Esophagus squamous epithelium (tissue), 5 donors: ENCODE data around the gene UNC5C. TPM values are rescaled to one million over a fixed set of nuclear protein-coding genes. Genes with fewer than 3 reads are reported as not detected.

ENCODE experiments used
- DNase-seq: peaks from one replicate; lab custom pipeline; 2025; lab: John Stamatoyannopoulos, UW
- H3K27ac ChIP-seq, 4 donors: fragments of 200-600 bp; sonication (generic); one replicate each; pipeline ENCODE4 v1.5.1; 2016 to 2019; ENCODE audit warnings: mild to moderate bottlenecking in 1 of 4
- H3K27me3 ChIP-seq, 4 donors: fragments of 200-600 bp; sonication (generic); 1 replicate in 3 of 4; 2 replicates in 1 of 4; pipeline versions ENCODE4 v1.5.1 to v1.6.0; 2017 to 2021; ENCODE audit warnings: antibody characterized with exemption in 1 of 4
- H3K36me3 ChIP-seq, 3 donors: fragments of 200-600 bp; sonication (generic); one replicate each; pipeline ENCODE4 v1.5.1; 2016 to 2019
- H3K4me1 ChIP-seq, 3 donors: fragments of 200-600 bp; sonication (generic); one replicate each; pipeline ENCODE4 v1.5.1; 2017 to 2019
- H3K4me3 ChIP-seq, 4 donors: fragments of 200-600 bp; sonication (generic); 1 replicate in 3 of 4; 2 replicates in 1 of 4; pipeline ENCODE4 v1.5.1; 2016 to 2019; ENCODE audit warnings: mild to moderate bottlenecking in 2 of 4, moderate library complexity in 1 of 4
- H3K9me3 ChIP-seq, 3 donors: fragments of 200-600 bp; sonication (generic); one replicate each; pipeline ENCODE4 v1.5.1; 2016 to 2019
- CTCF ChIP-seq, 6 experiments: fragments of 450-650 bp in 4 of 6; fragments of 200-600 bp in 2 of 6; sonication (generic) in 2 of 6; IDR thresholded peaks; one replicate each; pipeline ENCODE4 v1.5.1; 2016 to 2019; ENCODE audit warnings: antibody characterized with exemption in 6 of 6, mild to moderate bottlenecking in 4 of 6, moderate library complexity in 4 of 6
- POLR2A ChIP-seq, 4 donors: fragments of 450-650 bp; IDR thresholded peaks; one replicate each; pipeline ENCODE4 v1.6.1; 2017; ENCODE audit warnings: antibody characterized with exemption in 4 of 4, mild to moderate bottlenecking in 4 of 4, moderate library complexity in 3 of 4
- WGBS, 2 donors: methylation state at CpG; one replicate each; pipeline ENCODE4 v1.1.5; 2018; 5-methylcytosine and 5-hydroxymethylcytosine counted together
- intact Hi-C: fragments of 100-400 bp; cut with DNase I; formaldehyde crosslinking; loops from one replicate; pipeline ENCODE4 v1.15.0; 2022
- total RNA-seq, 4 donors: library from RNA; depleted of rRNA; stranded (reverse); fragments of >200 nt; gene quantifications; one replicate each; pipeline ENCODE4 v1.1.0, GENCODE V29; 2016
- donor health status: DM: yes; HTN: yes; CAD: no.

The UNC5C gene
- total RNA-seq, 4 donors from 2014 or later: 0.11 to 0.95 (median 0.36) TPM

DNA sequence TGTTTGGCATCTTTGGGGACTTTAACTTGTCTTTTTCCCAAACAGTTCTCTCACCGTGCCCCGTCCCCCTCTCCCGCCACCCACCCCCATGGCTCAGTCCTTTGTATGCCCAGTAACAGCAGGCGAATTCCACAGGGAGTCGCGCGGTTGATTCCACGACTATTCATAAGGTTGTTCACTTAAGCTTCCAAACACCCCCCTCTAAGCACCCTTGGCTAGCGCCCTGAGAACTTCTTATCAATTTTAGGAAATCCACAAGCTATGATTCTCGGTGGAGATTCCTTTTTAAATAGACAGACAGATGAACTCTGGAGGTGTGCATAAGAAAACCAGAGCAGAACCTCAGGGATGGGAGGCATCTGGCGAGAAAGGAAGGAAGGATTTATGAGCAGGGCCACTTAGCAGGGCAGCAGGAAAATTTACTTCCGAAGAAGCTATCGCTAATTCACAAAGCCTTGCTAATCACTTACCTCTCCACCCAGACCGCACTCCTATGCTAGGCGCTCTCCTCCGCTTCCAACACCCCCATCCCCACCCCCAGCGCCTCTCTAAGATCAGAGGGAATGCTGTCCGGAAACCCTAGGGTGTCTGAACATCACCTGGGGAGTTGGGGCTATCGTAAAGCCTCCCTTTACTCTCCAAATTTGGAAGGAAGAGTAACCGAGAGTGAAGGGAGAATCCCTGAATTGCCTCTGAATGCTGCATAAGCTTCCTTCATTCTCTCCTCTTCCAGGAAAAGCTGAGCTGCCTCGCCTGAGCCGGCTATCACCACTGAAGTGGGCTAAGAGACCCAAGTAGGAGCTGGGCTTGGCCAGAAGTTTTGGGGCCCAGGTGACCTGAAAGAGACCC lies 1.7 kb downstream of the UNC5C start:
- peak overlapping the region; percentile 25 to 64 (median 48) for H3K4me3 ChIP-seq
- H3K4me1 ChIP-seq: peaks cover 0 to 32% (median 4%) of the 10 kb centered on the region in 3 donors
- intact Hi-C loops: no loop called here
- 23 to 26% methylated on average over 16 to 21 of the region's 22 CpGs for WGBS, 2 donors
- H3K27me3 ChIP-seq: peaks cover 0 to 63% (median 0%) of the 10 kb centered on the region in 4 donors
- peak overlapping the region in 3 of 4 donors; percentile 60 to 86 (median 84) for H3K27ac ChIP-seq
- H3K9me3 ChIP-seq: no peaks in the 10 kb centered on the region
- no peaks in the 10 kb centered on the region for H3K36me3 ChIP-seq
- no peak for TF ChIP-seq CTCF (IDR thresholded peaks at IDR 0.05)
- no peak for TF ChIP-seq POLR2A (IDR thresholded peaks at IDR 0.05)
- no peak for DNase-seq

DNA sequence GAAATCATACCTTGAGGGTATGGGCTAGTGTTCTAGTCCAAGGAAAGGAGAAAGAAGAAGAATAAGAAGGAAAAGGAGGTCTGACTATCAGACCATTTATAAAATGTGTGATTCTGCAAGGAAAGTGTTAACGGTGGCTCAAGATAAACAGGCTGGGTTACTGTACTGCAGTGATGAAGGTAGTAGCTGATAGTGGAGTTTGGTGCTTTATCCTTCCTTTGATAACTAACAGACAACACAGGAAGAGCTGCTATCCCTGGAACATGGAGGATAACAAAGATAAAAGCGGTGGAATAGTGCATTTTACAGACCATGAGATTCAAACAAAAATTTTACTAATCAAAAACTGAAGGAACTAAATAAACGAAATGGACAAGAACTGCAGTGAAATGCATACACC lies 2.6 kb downstream of the UNC5C start:
- Histone ChIP-seq H3K36me3 (no peaks in the 10 kb centered on the region), H3K4me3 (peak overlapping the region in 2 of 4 donors; percentile 55 to 64), H3K27me3 (peaks cover 0 to 56% (median 0%) of the 10 kb centered on the region in 4 donors), H3K4me1 (peaks cover 0 to 32% (median 4%) of the 10 kb centered on the region in 3 donors), H3K27ac (peak overlapping the region in 1 of 4 donors; percentile 3), H3K9me3 (no peaks in the 10 kb centered on the region)
- DNase-seq: no peak
- 27 to 28% methylated on average over 3 of the region's 3 CpGs for WGBS, 2 donors
- intact Hi-C loops: no loop called here
- TF ChIP-seq POLR2A (IDR thresholded peaks at IDR 0.05): no peak
- TF ChIP-seq CTCF (IDR thresholded peaks at IDR 0.05): no peak

DNA sequence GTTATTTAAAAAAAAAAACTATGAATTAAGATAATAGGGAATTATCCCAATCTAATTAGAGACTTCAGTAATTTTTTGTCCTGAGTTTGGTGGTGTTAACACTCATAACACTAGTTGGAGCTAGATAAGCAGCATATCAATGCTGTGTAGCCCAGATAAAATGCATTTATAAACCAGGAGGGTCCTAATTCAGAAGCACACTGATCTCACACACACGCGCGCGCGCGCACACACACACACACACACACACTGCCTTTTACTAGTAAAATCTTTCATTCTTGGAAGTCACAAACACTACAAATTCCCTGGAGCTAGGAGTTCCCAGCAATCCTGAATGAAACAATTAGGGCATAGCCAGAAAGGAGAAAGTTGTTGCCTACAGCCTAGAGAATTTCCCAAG lies 3.2 kb downstream of the UNC5C start:
- WGBS, 2 donors: 87 to 98% methylated on average over 6 of the region's 6 CpGs
- peak overlapping the region in 1 of 4 donors; percentile 3 for H3K27ac ChIP-seq
- H3K27me3 ChIP-seq: peaks cover 0 to 53% (median 0%) of the 10 kb centered on the region in 4 donors
- peaks cover 0 to 32% (median 4%) of the 10 kb centered on the region in 3 donors for H3K4me1 ChIP-seq
- H3K9me3 ChIP-seq: no peaks in the 10 kb centered on the region
- H3K4me3 ChIP-seq: peak overlapping the region in 1 of 4 donors; percentile 21
- intact Hi-C loops: no loop called here
- no peaks in the 10 kb centered on the region for H3K36me3 ChIP-seq
- TF ChIP-seq CTCF (IDR thresholded peaks at IDR 0.05): no peak
- no peak for TF ChIP-seq POLR2A (IDR thresholded peaks at IDR 0.05)
- no peak for DNase-seq

GRCh38 chr4:95544113-95545103 lies 4.4 kb downstream of the UNC5C start:
- H3K9me3 ChIP-seq: no peaks in the 10 kb centered on the region
- peaks cover 0 to 41% (median 0%) of the 10 kb centered on the region in 4 donors for H3K27me3 ChIP-seq
- H3K4me1 ChIP-seq: peaks cover 0 to 21% (median 4%) of the 10 kb centered on the region in 3 donors
- H3K36me3 ChIP-seq: no peaks in the 10 kb centered on the region
- TF ChIP-seq CTCF (IDR thresholded peaks at IDR 0.05) (no peak), POLR2A (IDR thresholded peaks at IDR 0.05) (no peak)
- no peak overlapping the region for H3K4me3 ChIP-seq
- 65 to 70% methylated on average over 8 of the region's 8 CpGs for WGBS, 2 donors
- no peak for DNase-seq
- intact Hi-C loops: no loop called here
- H3K27ac ChIP-seq: peak overlapping the region in 2 of 4 donors; percentile 0 to 36
